PFSK-1 (cell line): ENCODE measurements around the gene PDZD2.

Experiments
- FOXP2 ChIP-seq: optimal IDR thresholded peaks from 2 replicates; pipeline ENCODE3; 2011; ENCODE audit warnings: borderline replicate concordance, control low read depth, inconsistent platforms; ENCODE audit not compliant: insufficient read depth; ENCODE audit errors: extremely low read length, extremely low read depth
- POLR2AphosphoS5 ChIP-seq: IDR thresholded peaks from 2 replicates; pipeline ENCODE4 v1.6.1; 2012; ENCODE audit warnings: low read depth, mild to moderate bottlenecking, control low read depth, low read length, moderate library complexity
- REST ChIP-seq, 2 experiments: IDR thresholded peaks; 2 replicates each; pipeline versions ENCODE4 v1.6.1 to v1.8.0; 2011 to 2012; ENCODE audit warnings: low read depth in 2 of 2, low read length in 2 of 2, control low read depth in 1 of 2, inconsistent platforms in 1 of 2, mild to moderate bottlenecking in 1 of 2, moderate library complexity in 1 of 2; ENCODE audit not compliant: insufficient read depth in 1 of 2
- SIN3A ChIP-seq: IDR thresholded peaks from 2 replicates; pipeline ENCODE4 v1.6.1; 2012; ENCODE audit warnings: mild to moderate bottlenecking, low read length, moderate library complexity, borderline replicate concordance; ENCODE audit not compliant: insufficient read depth
- TAF1 ChIP-seq: IDR thresholded peaks from 2 replicates; pipeline ENCODE4 v1.6.1; 2012; ENCODE audit warnings: low read length, control low read depth, borderline replicate concordance; ENCODE audit not compliant: insufficient read depth

Gene PDZD2

GRCh38 chr5:32074401-32074800 lies 435.5 kb downstream of the PDZD2 start:
- no peak for TF ChIP-seq TAF1
- TF ChIP-seq POLR2AphosphoS5 = no peak
- no peak for TF ChIP-seq SIN3A
- no peak for TF ChIP-seq REST (IDR thresholded peaks at IDR 0.05; ENCODE audit: insufficient read depth in 1 of 2, low read depth in 2 of 2, low read length in 2 of 2)
- TF ChIP-seq FOXP2 = no peak

- TF ChIP-seq FOXP2 = no peak
- no peak; the same call in 1 of the 2 replicates for TF ChIP-seq TAF1
- TF ChIP-seq SIN3A = no peak
- TF ChIP-seq REST (IDR thresholded peaks at IDR 0.05; ENCODE audit: insufficient read depth in 1 of 2, low read depth in 2 of 2, low read length in 2 of 2) = no peak
- no peak for TF ChIP-seq POLR2AphosphoS5
These were observed 438.1 kb downstream of the PDZD2 start for GRCh38 chr5:32076699-32077695.

- TF ChIP-seq FOXP2 (no peak), TAF1 (no peak), POLR2AphosphoS5 (no peak), REST (IDR thresholded peaks at IDR 0.05; ENCODE audit: insufficient read depth in 1 of 2, low read depth in 2 of 2, low read length in 2 of 2) (no peak), SIN3A (no peak)
These were observed 443.8 kb downstream of the PDZD2 start for GRCh38 chr5:32082701-32083100.

GRCh38 chr5:32083981-32084430 lies 445.1 kb downstream of the PDZD2 start:
- TF ChIP-seq SIN3A = no peak
- TF ChIP-seq FOXP2 = no peak
- no peak for TF ChIP-seq REST (IDR thresholded peaks at IDR 0.05; ENCODE audit: insufficient read depth in 1 of 2, low read depth in 2 of 2, low read length in 2 of 2)
- no peak for TF ChIP-seq POLR2AphosphoS5
- TF ChIP-seq TAF1 = no peak
